Vagina (tissue), 2 donors: Measurements from ENCODE around the gene SOCS1.

Experiments used
- POLR2A ChIP-seq, 2 donors: fragments of 450-650 bp; IDR thresholded peaks; one replicate each; pipeline ENCODE4 v1.6.1; 2017; ENCODE audit warnings: antibody characterized with exemption in 2 of 2, mild to moderate bottlenecking in 2 of 2, moderate library complexity in 2 of 2
- POLR2AphosphoS5 ChIP-seq, 2 donors: sonication (generic); formaldehyde crosslinking; IDR thresholded peaks; one replicate each; pipeline ENCODE4 v1.9.0; 2017; ENCODE audit warnings: antibody characterized with exemption in 2 of 2, mild to moderate bottlenecking in 2 of 2, low read depth in 1 of 2; ENCODE audit not compliant: insufficient read depth in 1 of 2

DNA sequence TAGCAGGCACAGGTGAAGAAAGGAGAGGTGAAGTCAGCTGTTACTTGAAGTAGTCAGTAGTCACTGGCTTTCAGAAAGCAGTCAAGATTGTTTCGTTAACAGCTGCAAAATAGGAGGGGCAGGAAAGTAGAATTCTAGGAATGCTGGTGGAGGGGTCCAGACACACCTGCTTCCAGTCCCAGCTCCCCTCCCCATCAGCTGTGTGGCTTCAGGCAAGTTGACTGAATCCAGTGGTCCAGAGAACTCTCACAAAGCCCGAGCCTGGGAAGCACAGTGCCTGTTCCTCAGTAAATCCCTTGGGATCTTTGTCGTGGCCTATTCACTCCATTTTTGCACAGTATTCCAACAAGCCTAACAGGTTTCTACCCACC is 4.6 kb upstream of the SOCS1 start:
- TF ChIP-seq POLR2AphosphoS5 (IDR thresholded peaks at IDR 0.05; ENCODE audit: insufficient read depth in 1 of 2, low read depth in 1 of 2) (no peak), POLR2A (IDR thresholded peaks at IDR 0.05) (no peak)
